Measurements from ENCODE around the gene LEMD2. TPM values are rescaled to one million over a fixed set of nuclear protein-coding genes. Genes with fewer than 3 reads are reported as not detected.
A peak's percentile ranks its signal among the peaks of the same experiment; 100 is the strongest.

The LEMD2 gene
- total RNA-seq, 6 experiments from 2014 or later, result 17.8 to 28.0 (median 21.8) TPM

GRCh38 chr6:33725891-33726673, 62.8 kb downstream of the LEMD2 start:
- Histone ChIP-seq H3K27me3 (no peaks in the 10 kb centered on the region), H3K36me3 (no peaks in the 10 kb centered on the region), H3K27ac (no peak overlapping the region), H3K4me3 (no peak overlapping the region), H3K4me1 (peaks cover 0 to 19% (median 0%) of the 10 kb centered on the region in 4 donors), H3K9me3 (no peaks in the 10 kb centered on the region)
- no peak for TF ChIP-seq POLR2A (IDR thresholded peaks at IDR 0.05)
- TF ChIP-seq CTCF (IDR thresholded peaks at IDR 0.05), result no peak
- 88% methylated on average over 6 of the region's 7 CpGs for WGBS (ENCODE audit: insufficient coverage, low coverage, low lambda C conversion rate, missing lambda C conversion rate)
- DNase-seq (peak in 1 of 3 donors; percentile 13), ATAC-seq (no peak)
- intact Hi-C loops (cut with DNase I), result no loop called here

- intact Hi-C loops (cut with DNase I), result no loop called here
- Histone ChIP-seq H3K4me3 (no peak overlapping the region), H3K36me3 (no peaks in the 10 kb centered on the region), H3K4me1 (peaks cover 0 to 23% (median 0%) of the 10 kb centered on the region in 4 donors), H3K27me3 (no peaks in the 10 kb centered on the region), H3K9me3 (no peaks in the 10 kb centered on the region), H3K27ac (no peak overlapping the region)
- DNase-seq, result peak in 1 of 3 donors; percentile 44
- ATAC-seq, result no peak
- TF ChIP-seq CTCF (IDR thresholded peaks at IDR 0.05), result no peak
- no CpG with 5 or more reads among the region's 14 CpGs for WGBS (ENCODE audit: insufficient coverage, low coverage, low lambda C conversion rate, missing lambda C conversion rate)
Measured at GRCh38 chr6:33725222-33725621, 63.7 kb downstream of the LEMD2 start.

GRCh38 chr6:33724102-33725023, 64.6 kb downstream of the LEMD2 start:
- WGBS (ENCODE audit: insufficient coverage, low coverage, low lambda C conversion rate, missing lambda C conversion rate), result 82% methylated on average over 11 of the region's 13 CpGs
- intact Hi-C loops (cut with DNase I), result no loop called here
- ATAC-seq (peak in 1 of 4 donors; percentile 34), DNase-seq (peak in 1 of 3 donors; percentile 64)
- no peak overlapping the region for H3K4me3 ChIP-seq
- H3K27ac ChIP-seq, result no peak overlapping the region
- H3K36me3 ChIP-seq, result no peaks in the 10 kb centered on the region
- no peaks in the 10 kb centered on the region for H3K9me3 ChIP-seq
- no peaks in the 10 kb centered on the region for H3K27me3 ChIP-seq
- peaks cover 0 to 23% (median 0%) of the 10 kb centered on the region in 4 donors for H3K4me1 ChIP-seq
- no peak for TF ChIP-seq CTCF (IDR thresholded peaks at IDR 0.05)
- TF ChIP-seq POLR2A (IDR thresholded peaks at IDR 0.05), result no peak

- no peaks in the 10 kb centered on the region for H3K36me3 ChIP-seq
- 47% methylated on average over 3 of the region's 3 CpGs for WGBS (ENCODE audit: insufficient coverage, low coverage, low lambda C conversion rate, missing lambda C conversion rate)
- peaks cover 0 to 23% (median 0%) of the 10 kb centered on the region in 4 donors for H3K4me1 ChIP-seq
- TF ChIP-seq CTCF (IDR thresholded peaks at IDR 0.05) (no peak), POLR2A (IDR thresholded peaks at IDR 0.05) (no peak)
- no peak overlapping the region for H3K4me3 ChIP-seq
- H3K27ac ChIP-seq, result no peak overlapping the region
- no peaks in the 10 kb centered on the region for H3K9me3 ChIP-seq
- ATAC-seq, result no peak
- intact Hi-C loops (cut with DNase I), result no loop called here
- DNase-seq, result no peak
- no peaks in the 10 kb centered on the region for H3K27me3 ChIP-seq
Measured at GRCh38 chr6:33723371-33724085, 65.4 kb downstream of the LEMD2 start.
